GM08714 (cell line): Measurements from ENCODE around the gene CRADD.
"Not testable (repeated sequence)": the region's sequence is repeated elsewhere in the genome, so short reads cannot be mapped to it uniquely, and the experiment has no call there.

Experiments
- H3K4me3 ChIP-seq: fragments of 200-500 bp; sonication (Bioruptor generic); 2 replicates; pipeline ENCODE4 v1.5.1; 2014; ENCODE audit warnings: mild to moderate bottlenecking, low read length, inconsistent platforms
- ZNF274 ChIP-seq: IDR thresholded peaks from 2 replicates; pipeline ENCODE4 v1.6.1; 2012; ENCODE audit warnings: mild to moderate bottlenecking, low read depth, low read length

CRADD gene

DNA sequence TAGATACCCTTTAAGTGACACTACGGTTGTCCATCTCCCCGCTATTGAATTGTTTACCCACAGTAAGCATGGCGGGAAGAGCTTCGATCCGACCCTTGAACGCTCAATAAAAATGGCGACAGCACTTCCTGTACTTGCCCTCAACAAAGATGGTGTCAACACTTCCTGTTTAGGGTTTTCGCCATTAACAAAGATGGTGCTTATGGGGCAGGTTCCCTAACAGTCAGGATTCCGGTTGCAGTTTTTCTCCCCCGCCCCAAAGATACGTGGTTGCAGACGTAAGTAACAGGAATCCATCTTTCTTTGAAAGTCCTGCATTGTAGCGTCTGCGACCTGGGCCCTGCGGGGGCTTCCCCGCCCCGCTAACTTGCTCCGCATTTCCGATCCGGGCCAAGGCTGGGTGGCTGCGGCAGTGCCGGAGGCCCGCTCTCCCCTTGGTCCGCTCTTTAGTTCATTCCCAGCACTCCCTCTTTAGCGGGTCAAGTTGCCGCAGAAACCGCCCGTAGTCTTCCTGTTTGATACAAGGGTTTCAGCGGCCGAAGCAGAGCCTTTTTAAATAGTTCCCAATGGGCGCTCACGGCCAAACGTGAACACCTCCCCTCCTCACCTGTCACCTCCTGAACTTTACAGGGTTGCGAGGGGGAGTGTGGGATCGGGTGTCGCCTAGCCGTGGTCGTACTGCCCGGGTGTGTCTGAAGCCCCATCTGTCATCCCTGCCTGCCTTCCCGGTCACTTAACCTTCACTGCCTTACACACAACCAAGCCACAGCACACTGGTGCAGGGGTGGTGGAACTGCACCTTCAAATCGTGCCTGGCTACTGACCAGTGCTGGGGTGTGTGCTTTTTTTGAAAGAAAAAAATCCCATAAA is at the start of gene CRADD:
TSS of gene CRADD (plus strand) at position 181 of the 870 bp plus-strand sequence.
- TF ChIP-seq ZNF274: no peak
- H3K4me3 ChIP-seq: peak within 1 kb of the TSS; percentile 75

DNA sequence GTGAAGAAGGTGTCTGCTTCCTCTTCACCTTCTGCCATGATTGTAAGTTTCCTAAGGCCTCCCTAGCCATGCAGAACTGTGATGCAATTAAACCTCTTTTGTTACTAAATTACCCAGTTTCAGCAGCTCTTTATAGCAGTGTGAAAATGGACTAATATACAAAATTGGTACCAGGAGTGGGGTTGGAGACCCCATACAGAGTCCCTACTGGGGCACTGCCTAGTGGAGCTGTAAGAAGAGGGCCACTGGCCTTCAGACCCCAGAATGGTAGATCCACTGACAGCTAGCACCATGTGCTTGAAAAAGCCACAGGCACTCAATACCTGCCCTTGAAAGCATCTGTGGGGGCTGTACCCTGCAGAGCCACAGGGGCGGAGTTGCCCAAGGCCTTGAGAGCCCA is 44.8 kb upstream of the CRADD start:
- TF ChIP-seq ZNF274: no peak
- no peak overlapping the region for H3K4me3 ChIP-seq

DNA sequence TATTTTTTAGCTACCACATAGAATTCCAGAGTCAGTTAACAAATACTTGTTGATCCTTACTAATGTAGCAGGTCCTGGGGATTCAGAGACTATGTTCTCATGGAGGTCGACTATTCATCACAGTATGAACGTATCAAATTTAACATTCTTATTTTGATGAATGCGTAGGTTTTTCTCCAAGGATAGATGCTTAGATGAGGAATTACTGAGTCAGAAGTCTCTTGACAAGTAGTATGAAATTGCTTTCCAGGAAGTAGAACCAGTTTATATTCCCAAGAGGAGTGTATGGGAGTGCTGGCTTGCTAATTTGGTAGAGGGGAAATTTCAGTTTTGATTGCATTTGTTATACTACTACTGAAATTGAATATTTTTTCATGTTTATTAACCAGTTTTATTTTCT is 42.8 kb upstream of the CRADD start:
- no peak overlapping the region for H3K4me3 ChIP-seq
- TF ChIP-seq ZNF274: no peak

DNA sequence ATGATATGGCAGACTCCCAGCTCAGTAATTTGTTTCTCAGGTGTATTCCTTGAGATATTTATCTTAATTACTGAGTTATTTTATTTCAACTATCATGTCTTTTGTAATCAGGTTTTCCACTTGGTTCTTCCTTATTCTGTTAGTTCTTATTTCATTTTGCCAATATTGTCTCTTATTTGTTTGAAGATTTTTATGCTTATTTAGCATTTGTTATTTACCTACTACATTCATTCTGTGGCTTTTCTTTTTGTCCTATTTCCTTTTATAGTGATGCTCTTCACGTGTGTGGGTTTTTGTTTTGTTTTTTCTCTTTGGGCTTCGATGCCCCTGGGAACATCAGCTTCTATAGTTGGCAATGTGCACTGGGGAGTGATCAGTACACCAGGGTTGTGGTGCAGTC is 40.5 kb upstream of the CRADD start:
- no peak overlapping the region for H3K4me3 ChIP-seq
- TF ChIP-seq ZNF274: no peak

DNA sequence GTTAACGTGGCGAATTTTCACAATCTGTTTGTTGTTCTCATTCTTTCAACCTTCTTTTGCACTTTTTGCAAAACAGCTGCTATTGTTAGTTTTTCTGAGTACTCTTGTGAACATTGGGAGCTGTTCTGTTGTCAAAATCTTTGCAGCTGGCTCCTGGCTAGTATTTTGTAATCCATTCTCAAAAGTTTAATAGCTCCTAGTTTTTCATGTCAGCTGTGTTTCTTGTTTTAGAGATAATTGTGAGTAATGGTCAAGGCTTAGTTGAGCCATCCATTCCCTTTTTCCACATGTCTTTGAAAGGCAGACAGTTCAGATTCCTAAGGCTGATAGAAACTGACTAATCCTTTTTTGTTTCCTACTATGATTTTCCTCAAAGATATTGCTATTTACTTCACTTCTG is 39.1 kb upstream of the CRADD start:
- H3K4me3 ChIP-seq: no peak overlapping the region

DNA sequence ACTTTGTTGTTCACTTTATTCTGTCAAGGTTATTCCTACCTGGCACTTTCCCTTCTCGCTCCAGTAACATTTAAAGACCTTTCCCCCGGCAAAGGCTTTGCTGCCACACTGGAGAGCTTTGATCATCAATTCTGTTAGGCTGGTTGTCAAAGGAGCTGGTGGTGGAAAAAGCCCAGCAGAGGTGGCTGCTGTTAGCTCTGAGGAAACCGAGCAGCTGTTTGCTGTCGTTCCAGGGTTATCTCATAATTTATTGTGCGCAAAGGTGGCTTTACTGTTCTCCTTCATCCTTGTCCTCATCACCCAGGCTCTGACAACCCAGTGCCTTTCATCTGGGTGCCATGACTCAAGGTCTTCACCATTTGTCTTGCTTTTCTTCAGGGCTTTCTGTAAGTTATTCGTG is 38.2 kb upstream of the CRADD start:
- TF ChIP-seq ZNF274: no peak
- H3K4me3 ChIP-seq: no peak overlapping the region

More for the DNA sequence above, 39.1 kb upstream of the CRADD start:
- TF ChIP-seq ZNF274: no peak

DNA sequence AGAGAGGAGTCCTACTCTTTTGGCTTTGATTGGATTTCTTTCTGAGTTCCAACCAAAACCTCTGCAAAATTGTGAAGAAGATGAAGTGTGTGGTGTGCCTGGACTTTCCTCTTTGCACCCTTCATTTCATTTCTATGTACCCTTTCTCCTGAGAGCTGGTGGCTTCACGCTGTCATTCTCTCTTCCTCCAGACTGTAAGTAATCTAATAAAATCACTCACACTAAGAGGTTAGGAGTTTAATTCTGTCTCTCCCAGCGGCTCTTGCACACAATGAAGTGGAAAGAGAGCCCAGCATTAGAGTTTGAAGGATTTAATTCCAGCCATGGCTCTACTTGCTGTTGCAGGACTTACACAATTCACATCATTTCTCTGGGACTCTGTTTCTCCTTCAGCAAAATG is 37.8 kb upstream of the CRADD start:
- TF ChIP-seq ZNF274: no peak

DNA sequence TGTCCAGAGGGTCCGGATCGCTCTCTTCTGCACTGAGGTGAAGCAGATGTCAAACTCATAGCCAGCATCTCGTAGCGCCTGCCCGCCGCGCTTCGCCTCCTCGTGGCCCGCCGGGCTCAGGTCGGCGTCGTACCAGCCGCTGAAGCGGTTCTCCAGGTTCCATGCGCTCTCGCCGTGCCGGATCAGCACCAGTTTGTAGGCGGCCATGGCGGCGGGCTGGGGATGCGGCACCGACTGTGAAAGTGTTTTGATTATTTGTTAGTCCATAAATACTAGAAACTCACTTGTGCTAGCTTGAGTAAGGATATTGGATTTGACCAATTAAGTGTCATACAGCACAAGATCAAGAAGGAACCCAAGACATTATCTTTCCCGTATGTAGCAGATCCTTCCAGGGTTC is 35.8 kb upstream of the CRADD start:
- H3K4me3 ChIP-seq: not testable (repeated sequence)

More for the DNA sequence above, 37.8 kb upstream of the CRADD start:
- H3K4me3 ChIP-seq: no peak overlapping the region

DNA sequence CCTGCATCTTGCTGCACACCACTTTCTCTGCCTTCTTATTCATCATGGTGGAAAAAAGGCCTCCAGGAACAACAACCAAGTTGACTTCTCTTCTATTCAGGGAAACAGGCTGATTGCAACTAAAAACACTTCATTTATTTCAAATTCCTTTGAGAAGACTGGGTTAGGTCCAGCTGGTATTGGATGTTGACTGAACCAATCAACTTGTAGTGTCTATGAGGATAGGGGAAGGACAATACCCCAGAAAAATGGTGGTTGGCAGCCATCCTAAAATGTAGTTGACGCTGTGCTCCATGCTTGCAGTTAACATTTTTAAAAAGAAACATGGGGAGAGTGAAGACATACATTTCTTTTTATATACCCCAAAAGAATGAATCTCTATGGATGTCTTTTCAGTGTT is 34.4 kb upstream of the CRADD start:
- no peak for TF ChIP-seq ZNF274

DNA sequence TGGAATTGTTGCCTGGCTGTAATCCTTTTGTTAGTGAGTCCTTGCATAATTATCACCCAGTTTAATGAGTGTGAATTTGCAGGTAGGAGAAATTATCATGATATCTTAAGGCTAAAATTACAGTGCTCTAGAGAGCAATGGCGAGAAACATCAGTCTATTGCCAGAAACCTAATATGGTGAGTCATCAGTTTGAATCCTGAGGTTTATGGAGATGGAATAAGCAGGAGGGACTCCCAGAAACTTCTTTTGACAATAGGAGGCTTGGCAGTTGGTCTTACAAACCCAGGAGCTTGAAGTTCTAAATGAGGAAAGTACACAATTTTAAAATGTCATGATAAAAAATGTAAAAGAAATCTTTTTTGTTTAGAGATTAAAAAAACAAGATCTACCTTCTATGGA is 31.5 kb upstream of the CRADD start:
- no peak overlapping the region for H3K4me3 ChIP-seq
- TF ChIP-seq ZNF274: no peak

More for the DNA sequence above, 34.4 kb upstream of the CRADD start:
- no peak overlapping the region for H3K4me3 ChIP-seq

DNA sequence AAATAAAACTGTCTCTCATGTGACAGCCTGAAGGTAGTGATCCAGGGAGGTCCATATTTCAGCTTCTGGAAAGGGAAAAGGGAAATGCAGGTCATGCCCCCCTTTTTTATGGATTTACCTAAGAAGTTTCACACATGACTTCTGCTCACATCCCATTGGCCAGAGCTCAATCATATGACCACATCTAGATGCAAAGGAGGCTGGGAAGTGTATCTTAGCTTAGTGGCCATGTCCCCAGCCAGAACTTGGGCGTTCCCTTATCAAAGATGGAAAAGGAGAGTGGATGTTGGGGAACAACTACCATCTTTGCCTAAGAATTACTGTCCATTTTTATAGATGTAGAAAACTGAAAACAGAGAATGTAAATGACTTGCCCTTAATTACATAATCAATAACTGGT is 26.5 kb upstream of the CRADD start:
- no peak overlapping the region for H3K4me3 ChIP-seq
- no peak for TF ChIP-seq ZNF274

DNA sequence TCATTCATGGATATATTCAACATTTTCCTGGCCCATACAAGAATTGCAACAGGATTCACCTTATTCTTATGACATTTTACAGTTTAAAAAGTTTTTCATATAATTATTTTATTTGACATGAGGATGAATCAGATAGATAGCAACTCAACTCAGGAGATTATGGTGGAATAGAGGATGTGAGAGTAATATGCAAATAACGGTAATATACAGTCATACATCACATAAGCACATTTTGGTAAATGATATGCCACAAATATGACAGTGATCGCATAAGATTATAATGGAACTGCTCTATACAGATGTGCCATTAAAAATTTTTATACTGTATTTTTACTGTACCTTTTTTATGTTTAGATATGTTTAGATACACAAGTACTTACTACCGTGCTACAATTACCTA is 24.1 kb upstream of the CRADD start:
- H3K4me3 ChIP-seq: no peak overlapping the region
- TF ChIP-seq ZNF274: no peak

DNA sequence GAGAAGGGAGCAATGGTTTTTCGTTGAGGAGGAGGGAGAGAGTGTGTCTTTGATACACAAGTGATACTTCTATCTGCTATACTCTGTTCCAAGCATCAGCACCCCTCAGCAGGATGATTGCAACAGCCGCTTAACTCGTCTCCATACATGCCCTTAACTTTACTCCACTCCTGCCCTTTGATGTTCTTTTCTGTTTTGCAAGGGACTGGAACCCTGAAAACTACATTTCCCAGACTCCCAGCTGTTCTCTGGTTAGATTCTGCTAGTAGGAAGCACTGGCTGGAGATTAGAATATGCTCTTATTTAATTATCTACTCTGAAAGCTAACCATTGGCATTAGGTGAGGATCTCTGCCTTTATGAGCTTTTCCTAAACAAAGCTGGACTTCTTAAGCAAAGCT is 23.5 kb upstream of the CRADD start:
- H3K4me3 ChIP-seq: no peak overlapping the region
- no peak for TF ChIP-seq ZNF274

DNA sequence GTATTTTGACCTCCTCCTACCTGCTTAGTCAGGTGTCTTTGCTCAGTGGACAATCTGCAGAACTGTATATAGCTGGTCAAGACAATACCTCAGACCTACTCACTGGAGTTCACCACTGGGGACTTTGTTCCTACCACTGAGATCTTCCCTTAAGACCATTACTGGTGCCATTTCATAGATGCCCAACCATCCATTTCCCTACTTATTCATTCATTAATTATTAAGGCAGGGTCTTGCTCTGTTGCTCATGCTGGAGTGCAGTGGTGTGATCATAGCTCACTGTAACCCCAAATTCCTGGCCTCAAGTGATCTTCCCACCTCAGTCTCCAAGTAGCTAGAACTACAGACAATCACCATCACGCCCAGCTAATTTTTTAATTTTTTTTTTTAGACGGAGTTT is 22.8 kb upstream of the CRADD start:
- H3K4me3 ChIP-seq: no peak overlapping the region
- TF ChIP-seq ZNF274: no peak

DNA sequence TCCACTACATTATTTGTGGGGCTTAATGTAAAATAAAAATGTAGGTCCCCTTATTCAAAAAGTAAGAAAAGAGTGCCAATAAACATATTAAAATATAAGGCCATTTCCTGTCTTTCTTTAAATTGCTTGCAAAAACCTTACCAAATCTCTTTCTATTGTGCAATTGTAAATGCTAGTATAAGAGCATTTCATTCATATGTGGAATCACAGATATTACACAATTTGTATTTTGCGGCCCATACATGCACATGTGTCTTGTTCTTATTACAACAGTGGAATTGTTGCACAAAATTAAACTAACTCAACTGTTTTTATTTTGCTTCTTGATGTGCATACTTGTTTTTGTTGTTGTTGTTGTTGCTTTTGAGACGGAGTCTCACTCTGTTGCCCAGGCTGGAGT is 20.1 kb upstream of the CRADD start:
- TF ChIP-seq ZNF274: no peak
- no peak overlapping the region for H3K4me3 ChIP-seq

DNA sequence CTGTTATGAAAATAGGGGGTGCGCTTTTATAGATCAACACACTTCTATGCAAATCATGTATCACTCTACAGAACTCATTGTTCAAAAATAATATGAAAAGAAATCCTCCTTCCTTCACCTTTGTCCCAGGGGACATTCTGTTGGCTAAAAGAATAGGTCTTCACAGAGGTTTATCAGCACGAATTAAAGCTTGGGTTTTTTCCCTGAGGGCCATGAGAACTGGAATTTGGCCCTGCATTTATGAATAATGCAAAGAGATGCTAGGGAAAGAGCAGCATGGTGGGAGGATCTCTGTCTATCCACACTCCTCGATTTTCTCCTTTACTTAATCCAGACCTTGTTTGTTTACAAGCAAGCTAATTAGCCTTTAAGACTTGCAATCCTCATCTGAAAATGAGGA is 16.2 kb upstream of the CRADD start:
- TF ChIP-seq ZNF274: no peak
- no peak overlapping the region for H3K4me3 ChIP-seq
